Nephron (organoid): ENCODE data around the gene PLP1.
A peak's percentile ranks its signal among the peaks of the same experiment; 100 is the strongest.
"Not testable (repeated sequence)": the region's sequence is repeated elsewhere in the genome, so short reads cannot be mapped to it uniquely, and the experiment has no call there.

Source experiments
- H3K27ac Mint-ChIP-seq, 3 experiments: 2 replicates each; pipeline ENCODE4 v1.8.0; 2020; ENCODE audit warnings: mixed read lengths in 3 of 3, mild to moderate bottlenecking in 2 of 3, moderate library complexity in 1 of 3
- H3K27me3 Mint-ChIP-seq: 2 replicates; pipeline ENCODE4 v1.8.0; 2021; ENCODE audit warnings: low read depth, mild to moderate bottlenecking, moderate library complexity, mixed read lengths
- H3K36me3 Mint-ChIP-seq: 2 replicates; pipeline ENCODE4 v1.8.0; 2020; ENCODE audit warnings: low read depth, mixed read lengths
- H3K4me1 Mint-ChIP-seq: 2 replicates; pipeline ENCODE4 v1.8.0; 2020; ENCODE audit warnings: mixed read lengths
- H3K4me3 Mint-ChIP-seq, 3 experiments: 2 replicates each; pipeline ENCODE4 v1.8.0; 2020; ENCODE audit warnings: mild to moderate bottlenecking in 3 of 3, mixed read lengths in 3 of 3, moderate library complexity in 2 of 3
- H3K9me3 Mint-ChIP-seq: 2 replicates; pipeline ENCODE4 v1.8.0; 2020; ENCODE audit warnings: mixed read lengths
- CTCF ChIP-seq, 3 experiments: fragments of 200-600 bp; sonication (generic); IDR thresholded peaks; one replicate each; pipeline ENCODE4 v1.5.0; 2021; ENCODE audit warnings: antibody characterized with exemption in 3 of 3; ENCODE audit not compliant: unreplicated experiment in 3 of 3

PLP1 gene

DNA sequence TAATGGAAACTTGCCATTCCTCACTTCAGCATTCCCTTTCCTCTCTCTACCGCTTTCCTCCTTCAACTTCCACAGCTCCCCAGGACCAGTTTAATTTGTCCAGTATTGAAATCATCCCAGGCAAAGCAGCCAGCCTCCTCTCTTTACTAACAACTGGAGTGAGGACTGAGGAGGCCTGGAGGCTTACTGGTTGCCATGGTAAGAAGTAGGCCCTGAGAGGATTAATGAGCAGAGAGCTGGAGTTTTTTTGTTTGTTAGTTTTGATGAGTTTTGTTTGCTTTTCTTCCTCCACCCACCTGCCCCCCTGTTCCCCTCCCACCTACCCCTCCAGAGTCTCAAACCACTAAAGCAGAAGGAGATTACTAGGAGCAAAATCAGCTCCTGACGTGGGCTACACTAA, 29.5 kb upstream of the PLP1 start:
- Mint-ChIP-seq H3K9me3 (no peaks in the 10 kb centered on the region), H3K4me3 (no peak overlapping the region), H3K4me1 (no peaks in the 10 kb centered on the region), H3K27me3 (peaks cover 4% of the 10 kb centered on the region), H3K36me3 (no peaks in the 10 kb centered on the region), H3K27ac (no peak overlapping the region)
- TF ChIP-seq CTCF (IDR thresholded peaks at IDR 0.05; ENCODE audit: unreplicated experiment in 3 of 3): no peak

DNA sequence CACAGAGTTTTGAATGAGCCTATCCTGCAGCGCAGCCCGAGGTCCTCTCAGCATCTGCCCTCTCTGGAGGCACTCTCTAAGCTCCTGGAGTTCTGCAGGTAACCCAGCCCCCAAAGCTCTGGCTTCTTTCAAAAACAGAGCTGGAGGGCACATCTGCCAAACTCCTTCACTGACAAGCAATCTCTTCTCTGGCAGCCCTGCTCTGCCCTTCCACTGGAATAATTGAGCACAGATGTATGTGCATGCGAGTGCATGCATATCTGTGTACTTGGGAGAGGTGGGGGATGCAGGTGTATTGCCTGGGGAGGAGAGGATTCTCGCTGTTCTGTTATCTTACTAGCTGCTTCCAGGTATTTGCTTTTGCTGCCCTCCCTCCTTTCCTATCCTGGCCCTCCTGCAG, 22.2 kb upstream of the PLP1 start:
- peaks cover 6% of the 10 kb centered on the region for H3K36me3 Mint-ChIP-seq
- TF ChIP-seq CTCF (IDR thresholded peaks at IDR 0.05; ENCODE audit: unreplicated experiment in 3 of 3): no peak
- no peak overlapping the region for H3K27ac Mint-ChIP-seq
- peaks cover 12% of the 10 kb centered on the region for H3K4me1 Mint-ChIP-seq
- peaks cover 11% of the 10 kb centered on the region for H3K9me3 Mint-ChIP-seq
- H3K4me3 Mint-ChIP-seq: no peak overlapping the region
- H3K27me3 Mint-ChIP-seq: no peaks in the 10 kb centered on the region

DNA sequence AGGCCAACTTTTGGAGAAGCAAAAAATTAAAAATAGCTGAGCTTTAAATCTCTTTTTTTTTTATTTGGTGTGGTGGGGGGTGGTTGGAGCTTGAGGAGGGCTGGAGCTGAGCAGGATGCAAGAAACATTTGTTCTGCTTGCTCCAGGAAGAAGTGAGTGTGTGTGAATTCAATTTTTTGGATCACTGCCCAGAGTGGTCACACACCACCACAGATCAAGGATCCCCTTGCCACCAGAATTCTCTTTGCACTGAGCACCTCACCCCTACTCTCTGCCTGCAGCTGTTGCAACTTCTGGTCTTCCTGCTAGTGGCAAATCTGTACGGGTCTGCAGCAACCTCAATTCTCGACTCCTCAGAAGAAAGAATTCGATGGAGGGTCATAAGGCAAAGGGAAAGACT, 19.9 kb upstream of the PLP1 start:
- no peaks in the 10 kb centered on the region for H3K27me3 Mint-ChIP-seq
- peaks cover 12% of the 10 kb centered on the region for H3K4me1 Mint-ChIP-seq
- H3K27ac Mint-ChIP-seq: peak overlapping the region in 2 of 3 experiments; percentile 55 to 57
- H3K36me3 Mint-ChIP-seq: peaks cover 7% of the 10 kb centered on the region
- TF ChIP-seq CTCF (IDR thresholded peaks at IDR 0.05; ENCODE audit: unreplicated experiment in 3 of 3): no peak
- no peak overlapping the region for H3K4me3 Mint-ChIP-seq
- peaks cover 11% of the 10 kb centered on the region for H3K9me3 Mint-ChIP-seq

DNA sequence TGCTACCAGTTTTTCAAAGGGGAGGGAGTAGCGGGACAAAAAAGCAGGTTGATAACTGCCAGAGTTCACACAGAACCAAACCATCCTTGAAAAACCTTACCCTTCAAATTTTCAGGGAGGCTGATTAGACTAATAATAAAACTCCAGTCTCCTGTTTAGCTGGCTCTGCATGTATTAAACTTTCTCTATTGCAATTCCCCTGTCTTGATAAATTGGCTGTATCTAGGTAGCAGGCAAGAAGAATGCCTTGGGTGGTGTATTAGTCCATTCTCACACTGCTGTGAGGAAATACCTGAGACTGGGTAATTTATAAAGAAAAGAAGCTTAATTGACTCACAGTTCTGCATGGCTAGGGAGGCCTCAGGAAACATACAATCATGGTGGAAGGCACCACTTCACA, 18.1 kb upstream of the PLP1 start:
- no peak overlapping the region for H3K27ac Mint-ChIP-seq
- peaks cover 11% of the 10 kb centered on the region for H3K9me3 Mint-ChIP-seq
- H3K27me3 Mint-ChIP-seq: no peaks in the 10 kb centered on the region
- H3K4me3 Mint-ChIP-seq: no peak overlapping the region
- TF ChIP-seq CTCF (IDR thresholded peaks at IDR 0.05; ENCODE audit: unreplicated experiment in 3 of 3): no peak
- peaks cover 12% of the 10 kb centered on the region for H3K4me1 Mint-ChIP-seq
- H3K36me3 Mint-ChIP-seq: peaks cover 11% of the 10 kb centered on the region

- peaks cover 11% of the 10 kb centered on the region for H3K36me3 Mint-ChIP-seq
- H3K4me1 Mint-ChIP-seq, H3K27me3 Mint-ChIP-seq, H3K27ac Mint-ChIP-seq, H3K9me3 Mint-ChIP-seq, H3K4me3 Mint-ChIP-seq: not testable (repeated sequence)
Observed at GRCh38 chrX:103763541-103763940, 13.1 kb upstream of the PLP1 start.

DNA sequence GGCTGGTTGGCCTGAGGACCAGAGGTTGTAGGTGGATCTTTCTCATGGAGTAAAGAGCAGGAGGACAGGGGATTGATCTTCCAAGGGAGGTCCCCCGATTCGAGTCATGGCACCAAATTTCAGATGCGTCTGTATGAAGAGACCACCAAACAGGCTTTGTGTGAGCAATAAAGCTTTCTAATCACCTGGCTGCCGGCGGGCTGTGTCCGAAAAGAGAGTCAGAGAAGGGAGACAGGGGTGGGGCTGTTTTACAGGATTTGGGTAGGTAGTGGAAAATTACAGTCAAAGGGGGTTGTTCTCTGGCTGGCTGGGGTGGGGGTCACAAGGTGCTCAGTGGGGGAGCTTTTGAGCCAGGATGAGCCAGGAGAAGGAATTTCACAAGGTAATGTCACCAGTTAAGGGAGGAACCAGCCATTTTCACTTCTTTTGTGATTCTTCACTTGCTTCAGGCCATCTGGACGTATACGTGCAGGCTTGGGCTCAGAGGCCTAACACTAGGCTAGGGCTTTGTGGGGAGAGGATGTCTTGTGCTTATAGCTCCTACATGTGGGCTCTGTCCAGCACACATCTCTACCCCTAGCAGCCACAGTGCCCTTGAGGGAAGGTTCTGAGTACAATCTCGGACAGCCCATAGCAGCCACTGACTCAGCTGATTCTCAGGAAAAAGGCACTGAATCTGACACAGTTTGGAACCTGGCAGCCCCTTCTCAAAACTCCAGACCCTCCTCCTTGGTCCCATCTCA, 9.7 kb upstream of the PLP1 start:
- H3K36me3 Mint-ChIP-seq, H3K4me3 Mint-ChIP-seq, H3K4me1 Mint-ChIP-seq, H3K27ac Mint-ChIP-seq, H3K9me3 Mint-ChIP-seq, H3K27me3 Mint-ChIP-seq: not testable (repeated sequence)

DNA sequence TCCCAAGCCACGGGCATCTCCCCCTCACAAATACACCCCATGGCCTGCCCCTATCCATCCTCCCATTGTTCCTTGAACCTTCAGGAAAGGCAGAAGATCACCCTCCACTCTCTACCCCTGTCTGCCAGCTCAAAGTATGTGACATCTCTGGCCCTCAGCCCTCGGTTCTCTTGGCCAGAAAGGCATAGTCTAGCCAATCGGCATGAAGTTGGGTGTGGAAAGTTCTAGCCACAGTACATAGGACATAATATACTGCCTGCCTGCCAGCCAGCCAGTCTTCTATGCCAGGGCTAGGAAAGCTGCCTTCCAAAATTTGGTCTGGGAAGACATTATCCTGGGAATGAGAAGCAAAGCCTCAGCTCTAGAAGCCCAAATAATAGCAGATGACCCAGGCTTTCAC, 3.2 kb upstream of the PLP1 start:
- Mint-ChIP-seq H3K27me3 (no peaks in the 10 kb centered on the region), H3K9me3 (no peaks in the 10 kb centered on the region), H3K4me1 (peaks cover 27% of the 10 kb centered on the region), H3K4me3 (no peak overlapping the region), H3K27ac (no peak overlapping the region), H3K36me3 (no peaks in the 10 kb centered on the region)
- no peak for TF ChIP-seq CTCF (IDR thresholded peaks at IDR 0.05; ENCODE audit: unreplicated experiment in 3 of 3)
